LNCAP (cell line): Measurements from ENCODE around the gene SLC25A42.

ENCODE experiments used
- CTCF ChIP-seq: fragments of 450-650 bp; IDR thresholded peaks from 2 replicates; pipeline ENCODE4 v1.5.1; 2017; ENCODE audit warnings: mild to moderate bottlenecking

SLC25A42 gene

GRCh38 chr19:19126102-19126501 lies 62.3 kb downstream of the SLC25A42 start:
- TF ChIP-seq CTCF: no peak

- TF ChIP-seq CTCF: no peak
These were observed 68.2 kb downstream of the SLC25A42 start for GRCh38 chr19:19131989-19132388.

- no peak for TF ChIP-seq CTCF
These were observed 69.1 kb downstream of the SLC25A42 start for GRCh38 chr19:19132912-19133311.

GRCh38 chr19:19133985-19134384 lies 70.2 kb downstream of the SLC25A42 start:
- no peak for TF ChIP-seq CTCF

- TF ChIP-seq CTCF: no peak
These were observed 70.9 kb downstream of the SLC25A42 start for GRCh38 chr19:19134687-19135158.

- no peak for TF ChIP-seq CTCF
These were observed 73.8 kb downstream of the SLC25A42 start for GRCh38 chr19:19137556-19138108.

GRCh38 chr19:19138109-19138981 lies 74.6 kb downstream of the SLC25A42 start, which contains the start of gene TMEM161A:
TSS of gene TMEM161A (minus strand) at chr19:19138478. CDS start at chr19:19138428, 50 bp downstream.
- TF ChIP-seq CTCF: no peak
